GM19238 (cell line): ENCODE data around the gene NIPSNAP3A.

Source experiments
- DNase-seq: peaks from one replicate; pipeline ENCODE4 v3.0.0; 2011; ENCODE audit warnings: low spot score; ENCODE audit not compliant: insufficient read length

NIPSNAP3A gene

DNA sequence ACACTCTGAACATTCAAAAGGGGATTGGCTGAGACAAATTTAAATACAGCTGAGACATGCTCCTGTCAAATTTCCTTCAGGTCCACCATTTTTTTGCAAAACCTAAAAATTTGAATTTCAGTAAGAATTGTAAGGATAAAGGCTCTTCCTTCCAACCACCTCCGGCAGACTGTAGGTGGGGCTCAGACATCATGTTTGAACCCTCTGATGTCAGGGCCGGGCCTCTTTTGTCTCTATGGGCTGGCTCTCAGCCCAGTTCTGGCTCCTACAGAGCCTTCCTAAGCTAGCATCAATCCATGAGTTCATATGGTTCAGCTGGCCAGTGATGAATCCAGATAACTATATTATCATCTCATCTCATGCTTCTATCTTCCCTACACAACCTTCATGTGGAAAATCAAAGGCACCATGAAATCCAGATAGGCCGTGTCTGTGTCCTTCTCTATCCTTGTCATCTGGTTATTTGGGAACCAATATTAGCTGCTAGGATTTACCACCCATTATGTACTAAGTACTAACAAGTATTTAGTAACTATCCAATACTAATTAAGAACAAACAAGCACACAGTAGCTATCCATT is 60.6 kb downstream of the NIPSNAP3A start:
- DNase-seq, result no peak
